GM12873 (cell line): ENCODE measurements around the gene LRRC10B.

Source experiments
- CTCF ChIP-seq: IDR thresholded peaks from 2 replicates; pipeline ENCODE4 v1.5.1; 2012; ENCODE audit warnings: low read depth, mild to moderate bottlenecking, moderate library complexity, low read length, control low read depth; ENCODE audit not compliant: insufficient read depth; ENCODE audit errors: missing control alignments

LRRC10B gene

DNA sequence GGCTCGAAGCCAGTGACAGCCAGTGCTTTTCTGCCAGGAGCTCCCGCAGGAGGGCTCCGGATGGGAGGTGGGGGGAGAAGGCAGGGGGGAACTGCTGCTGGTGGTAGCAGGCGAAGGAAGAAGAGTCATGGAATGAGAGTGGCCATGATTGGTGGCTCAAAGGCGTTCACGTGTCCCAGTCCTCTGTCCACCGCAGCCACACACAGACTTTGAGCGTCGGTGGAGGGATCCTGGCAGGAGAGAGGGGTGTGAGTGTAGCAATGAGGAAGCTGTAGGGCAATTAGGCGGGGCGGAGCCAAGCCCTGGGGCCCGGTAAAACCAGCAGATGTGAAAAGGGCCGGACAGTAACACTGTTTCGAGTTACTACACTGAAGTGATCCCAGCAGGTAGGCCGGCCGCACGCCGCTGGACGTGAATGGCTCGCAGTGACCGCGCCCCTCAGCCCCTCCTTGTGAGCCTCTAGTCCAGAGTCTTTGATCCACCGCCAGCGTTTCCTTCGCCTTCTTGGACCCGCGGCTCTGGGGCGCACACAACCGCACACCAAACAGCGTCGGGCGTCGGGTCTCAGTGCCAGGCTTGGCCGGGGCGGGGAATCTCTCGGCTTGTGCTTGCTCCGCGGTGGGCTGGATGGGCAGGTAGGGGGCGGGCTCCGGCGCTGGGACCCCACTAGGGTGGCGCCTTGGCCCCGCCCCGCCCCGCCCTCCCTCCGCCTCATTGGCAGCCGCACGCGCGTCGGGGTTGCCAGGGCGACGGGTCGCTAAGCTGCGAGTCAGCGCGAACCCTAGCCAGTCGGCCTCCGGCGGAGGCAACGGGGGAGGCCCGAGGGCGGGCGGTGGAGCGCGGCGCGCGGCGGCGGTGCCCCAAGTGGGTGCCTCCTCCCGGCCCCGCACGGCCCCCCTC lies at the start of gene LRRC10B:
TSS of gene LRRC10B (plus strand) at position 788 of the 900 bp plus-strand sequence. CDS start 250 bp downstream, outside the sequence.
- TF ChIP-seq CTCF: no peak

DNA sequence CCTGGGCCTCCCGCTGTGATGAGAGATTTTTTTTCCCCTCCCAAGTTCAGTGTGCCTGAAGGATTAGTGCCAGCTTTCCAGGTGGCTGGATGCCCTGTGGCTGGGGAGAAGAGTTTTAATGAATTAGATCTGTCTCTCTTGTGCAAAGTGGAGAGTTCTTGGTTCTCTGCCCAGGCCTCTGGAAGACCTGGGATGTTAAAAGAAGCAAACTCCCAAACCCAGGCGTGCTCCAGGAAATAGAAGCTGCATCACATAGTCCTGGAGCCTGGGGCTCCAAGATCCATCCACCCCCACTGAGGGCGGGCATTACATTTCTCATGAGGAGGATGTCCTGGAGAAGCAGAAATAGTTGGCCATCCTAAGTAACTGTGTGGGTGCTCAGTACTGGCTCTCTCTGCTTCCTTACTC lies 48.1 kb upstream of the LRRC10B start:
- no peak for TF ChIP-seq CTCF

DNA sequence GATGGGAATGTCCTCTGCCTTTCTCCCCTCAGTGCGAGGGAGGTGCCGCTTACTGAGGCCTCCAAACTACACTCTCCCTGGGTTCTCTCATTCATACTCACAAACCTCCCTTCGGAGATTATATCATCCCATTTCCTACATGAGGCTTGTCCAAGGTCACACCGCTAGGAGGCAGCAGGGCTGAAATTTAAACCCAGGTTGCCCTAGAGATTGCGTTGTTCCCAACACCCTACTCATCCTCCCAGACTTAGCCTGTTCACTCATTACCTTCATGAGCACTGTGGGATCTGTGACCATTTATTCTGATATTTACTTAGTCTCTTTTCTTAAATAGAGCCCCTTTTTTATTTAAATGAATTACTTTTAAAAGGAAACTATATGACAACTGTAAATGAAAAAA lies 47.6 kb upstream of the LRRC10B start:
- no peak for TF ChIP-seq CTCF

GRCh38 chr11:61468002-61468401 lies 40.5 kb upstream of the LRRC10B start:
- no peak for TF ChIP-seq CTCF

DNA sequence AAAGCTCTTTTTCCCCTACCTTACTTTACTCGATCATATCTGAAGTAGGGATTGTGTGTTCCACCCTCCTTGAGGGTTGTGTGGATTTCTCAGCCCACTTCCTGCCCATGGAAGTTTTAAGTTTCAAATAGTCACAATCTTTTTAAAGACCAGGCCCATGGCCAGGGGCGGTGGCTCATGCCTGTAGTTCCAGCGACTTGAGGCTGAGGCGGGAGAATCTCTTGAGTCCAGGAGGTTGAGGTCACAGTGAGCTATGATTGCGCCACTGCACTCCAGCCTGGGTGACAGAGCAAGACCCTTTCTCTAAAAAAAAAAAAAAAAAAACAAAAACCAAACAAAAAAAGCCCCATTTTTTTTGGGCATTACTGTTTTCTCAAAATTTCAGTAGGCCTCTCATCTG lies 36.3 kb upstream of the LRRC10B start:
- no peak for TF ChIP-seq CTCF

- TF ChIP-seq CTCF: no peak
Observed at GRCh38 chr11:61472868-61473267, 35.7 kb upstream of the LRRC10B start.

GRCh38 chr11:61473370-61474012 lies 35.1 kb upstream of the LRRC10B start:
- no peak for TF ChIP-seq CTCF
